RPMI8226 (cell line): ENCODE results near the gene NFE2L1.
A peak's percentile ranks its signal among the peaks of the same experiment; 100 is the strongest.
"Not testable (repeated sequence)": the region's sequence is repeated elsewhere in the genome, so short reads cannot be mapped to it uniquely, and the experiment has no call there.

Experiments used
- DNase-seq: peaks from one replicate; pipeline ENCODE4 v3.0.0-alpha.2; 2015

The NFE2L1 gene

GRCh38 chr17:48047741-48048383 lies at the start of gene NFE2L1:
NFE2L1 (plus strand) TSS chr17:48048359; CDS start chr17:48051119, 2,760 bp downstream.
- peak; percentile 99 for DNase-seq

- DNase-seq: no peak
Measured at GRCh38 chr17:47999582-47999981, 48.6 kb upstream of the NFE2L1 start.

- DNase-seq: no peak
Measured at GRCh38 chr17:48001197-48001596, 47.0 kb upstream of the NFE2L1 start.

GRCh38 chr17:48001657-48002056 lies 46.5 kb upstream of the NFE2L1 start:
- not testable (repeated sequence) for DNase-seq

GRCh38 chr17:48002266-48002915 lies 45.8 kb upstream of the NFE2L1 start:
- DNase-seq: peak; percentile 18

GRCh38 chr17:48002916-48003416 lies 45.2 kb upstream of the NFE2L1 start:
- no peak for DNase-seq

- DNase-seq: no peak
Measured at GRCh38 chr17:48003417-48004151, 44.6 kb upstream of the NFE2L1 start.

- DNase-seq: no peak
Measured at GRCh38 chr17:48004983-48005382, 43.2 kb upstream of the NFE2L1 start.

GRCh38 chr17:48006936-48007709 lies 41.0 kb upstream of the NFE2L1 start:
- DNase-seq: no peak

GRCh38 chr17:48010193-48010592 lies 38.0 kb upstream of the NFE2L1 start:
- no peak for DNase-seq

GRCh38 chr17:48011405-48012150 lies 36.6 kb upstream of the NFE2L1 start:
- peak; percentile 78 for DNase-seq

- peak; percentile 89 for DNase-seq
Measured at GRCh38 chr17:48012151-48012520, 36.0 kb upstream of the NFE2L1 start.

GRCh38 chr17:48012654-48013053 lies 35.5 kb upstream of the NFE2L1 start:
- DNase-seq: no peak

GRCh38 chr17:48013876-48014594 lies 34.1 kb upstream of the NFE2L1 start:
- no peak for DNase-seq

- no peak for DNase-seq
Measured at GRCh38 chr17:48014595-48015111, 33.5 kb upstream of the NFE2L1 start.

GRCh38 chr17:48016112-48016511 lies 32.0 kb upstream of the NFE2L1 start:
- no peak for DNase-seq

GRCh38 chr17:48017817-48018158 lies 30.4 kb upstream of the NFE2L1 start:
- DNase-seq: not testable (repeated sequence)

- DNase-seq: no peak
Measured at GRCh38 chr17:48021934-48022333, 26.2 kb upstream of the NFE2L1 start.

- DNase-seq: no peak
Measured at GRCh38 chr17:48022901-48023300, 25.3 kb upstream of the NFE2L1 start.

GRCh38 chr17:48023400-48024148 lies 24.6 kb upstream of the NFE2L1 start:
- peak; percentile 92 for DNase-seq
